NCI-H2171 treated with DMSO at 0.1 percent for 48 hours (cell line): ENCODE data around the gene PRCP.

ENCODE experiments used
- DNase-seq: peaks from one replicate; lab custom pipeline; 2025; lab: John Stamatoyannopoulos, UW

Gene PRCP

DNA sequence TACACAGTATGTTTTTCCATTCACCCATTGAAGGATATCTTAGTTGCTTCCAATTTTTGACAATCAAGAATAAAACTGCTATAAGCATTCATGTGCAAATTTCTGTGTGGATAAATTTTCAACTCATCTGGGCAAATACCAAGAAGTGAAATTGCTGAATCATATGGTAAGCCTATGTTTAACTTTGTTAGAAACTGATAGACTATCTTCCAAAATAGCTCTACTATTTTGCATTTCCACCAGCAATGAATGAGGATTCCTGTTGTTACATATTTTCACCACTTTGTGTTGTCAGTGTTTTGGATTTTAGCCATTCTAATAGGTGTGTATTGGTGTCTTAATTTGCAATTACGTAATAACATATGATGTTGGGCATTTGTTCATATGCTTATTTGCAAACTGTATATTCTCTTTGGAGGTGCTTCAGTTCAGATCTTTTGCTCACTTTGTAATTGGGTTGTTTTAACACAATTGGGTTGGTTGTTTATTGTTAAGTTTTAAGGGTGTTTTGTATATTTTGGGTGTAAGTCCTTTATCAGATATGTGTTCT, 117.3 kb downstream of the PRCP start:
- DNase-seq: no peak

DNA sequence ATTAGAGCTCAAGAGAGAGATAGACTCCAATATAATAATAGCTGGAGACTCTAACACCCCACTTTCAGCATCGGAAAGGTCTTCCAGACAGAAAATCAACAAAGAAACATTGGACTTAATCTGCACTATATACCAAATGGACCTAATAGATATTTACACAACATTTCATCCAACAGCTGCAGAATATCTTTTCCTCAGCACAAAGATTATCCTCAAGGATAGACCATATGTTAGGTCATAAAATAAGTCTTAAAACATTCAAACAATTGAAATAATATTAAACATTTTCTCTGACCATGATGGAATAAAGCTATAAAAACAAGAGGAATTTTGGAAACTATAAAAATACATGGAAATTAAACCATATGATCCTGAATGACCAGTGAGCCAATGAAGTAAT, 121.5 kb downstream of the PRCP start:
- DNase-seq: no peak

DNA sequence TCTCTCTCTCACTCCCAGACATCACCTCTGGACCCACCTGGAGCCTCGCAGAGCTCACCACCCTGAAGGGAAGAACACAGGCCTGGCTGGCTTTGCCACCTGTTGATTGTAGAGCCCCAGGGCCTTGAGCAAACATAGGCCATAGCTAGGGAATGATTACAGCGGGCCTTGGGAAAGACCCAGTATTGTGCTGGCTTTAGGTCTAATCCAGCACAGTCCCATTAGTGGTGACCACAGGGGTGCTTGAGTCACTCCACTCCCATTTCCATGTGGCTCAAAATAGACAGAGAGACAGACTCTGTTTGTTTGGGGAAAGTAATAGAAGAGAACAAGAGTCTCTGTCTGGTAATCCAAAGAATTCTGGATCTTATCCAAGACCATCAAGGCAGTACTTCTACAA, 123.9 kb downstream of the PRCP start:
- DNase-seq: no peak

DNA sequence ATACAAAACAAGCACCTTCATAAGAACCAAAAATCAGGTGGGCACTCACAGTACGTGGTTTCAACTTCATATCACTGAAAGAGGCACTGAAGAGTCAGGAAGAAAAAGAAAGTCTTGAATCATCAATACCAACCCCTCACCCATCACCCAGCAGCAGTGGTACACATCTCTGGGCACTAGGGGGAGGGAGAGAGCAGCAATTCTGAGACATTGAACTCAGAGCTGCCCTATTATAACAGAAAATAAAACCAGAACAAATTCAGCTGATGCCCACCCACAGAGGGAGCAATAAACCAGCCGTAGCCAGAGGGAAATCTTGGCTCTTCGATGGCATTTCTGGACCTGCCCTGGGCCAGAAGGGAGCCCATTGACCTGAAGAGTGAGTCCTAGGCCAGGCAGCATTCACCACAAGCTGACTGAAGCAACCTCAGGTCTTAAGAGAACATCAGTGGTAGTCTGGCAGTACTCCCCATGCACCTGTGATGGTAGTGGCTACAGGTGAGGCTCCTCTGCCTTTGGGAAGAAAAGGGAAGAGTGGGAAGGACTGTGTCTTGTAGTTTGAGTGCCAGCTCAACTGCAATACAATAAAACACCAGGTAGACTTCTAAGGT, 124.4 kb downstream of the PRCP start:
- DNase-seq: peak; percentile 1

DNA sequence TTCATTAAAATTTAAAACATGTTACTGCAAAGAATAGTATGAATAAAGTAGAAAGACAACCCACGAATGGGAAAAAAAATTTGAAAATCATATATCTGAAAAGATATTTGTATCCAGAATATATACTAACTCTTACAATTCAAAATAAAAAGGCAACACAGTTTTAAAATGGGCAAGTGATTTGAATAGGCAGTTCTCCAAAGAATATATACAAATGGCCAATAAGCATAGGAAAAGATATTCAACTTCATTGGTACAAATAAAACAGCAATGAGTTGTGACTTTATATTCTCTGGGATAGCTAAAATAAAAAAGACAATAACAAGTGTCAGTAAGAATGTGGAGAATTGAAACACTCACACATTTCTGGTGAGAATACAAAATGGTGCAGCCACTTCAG, 125.0 kb downstream of the PRCP start:
- no peak for DNase-seq
